Activated CD8-positive, alpha-beta memory T cell treated with anti-CD3 and anti-CD28 coated beads for 36 hours (primary cell): ENCODE data around the gene SRP72. TPM values are rescaled to one million over a fixed set of nuclear protein-coding genes. Genes with fewer than 3 reads are reported as not detected.

Experiments used
- CTCF ChIA-PET: fragments of 350-600 bp; sonication (Branson Sonifier 250); formaldehyde crosslinking; loops from one replicate; lab custom pipeline; 2021; ENCODE audit warnings: antibody characterized with exemption; lab: Charles Lee
- POLR2A ChIA-PET: fragments of 350-600 bp; sonication (Branson Sonifier 250); formaldehyde crosslinking; loops from one replicate; lab custom pipeline; 2021; ENCODE audit warnings: antibody characterized with exemption; lab: Charles Lee
- total RNA-seq, 2 experiments: library from RNA; stranded (reverse); gene quantifications; one replicate each; pipeline ENCODE4 v1.2.3, GENCODE V29; 2021

Gene SRP72
- total RNA-seq, 2 experiments from 2014 or later = 198 to 202 TPM

DNA sequence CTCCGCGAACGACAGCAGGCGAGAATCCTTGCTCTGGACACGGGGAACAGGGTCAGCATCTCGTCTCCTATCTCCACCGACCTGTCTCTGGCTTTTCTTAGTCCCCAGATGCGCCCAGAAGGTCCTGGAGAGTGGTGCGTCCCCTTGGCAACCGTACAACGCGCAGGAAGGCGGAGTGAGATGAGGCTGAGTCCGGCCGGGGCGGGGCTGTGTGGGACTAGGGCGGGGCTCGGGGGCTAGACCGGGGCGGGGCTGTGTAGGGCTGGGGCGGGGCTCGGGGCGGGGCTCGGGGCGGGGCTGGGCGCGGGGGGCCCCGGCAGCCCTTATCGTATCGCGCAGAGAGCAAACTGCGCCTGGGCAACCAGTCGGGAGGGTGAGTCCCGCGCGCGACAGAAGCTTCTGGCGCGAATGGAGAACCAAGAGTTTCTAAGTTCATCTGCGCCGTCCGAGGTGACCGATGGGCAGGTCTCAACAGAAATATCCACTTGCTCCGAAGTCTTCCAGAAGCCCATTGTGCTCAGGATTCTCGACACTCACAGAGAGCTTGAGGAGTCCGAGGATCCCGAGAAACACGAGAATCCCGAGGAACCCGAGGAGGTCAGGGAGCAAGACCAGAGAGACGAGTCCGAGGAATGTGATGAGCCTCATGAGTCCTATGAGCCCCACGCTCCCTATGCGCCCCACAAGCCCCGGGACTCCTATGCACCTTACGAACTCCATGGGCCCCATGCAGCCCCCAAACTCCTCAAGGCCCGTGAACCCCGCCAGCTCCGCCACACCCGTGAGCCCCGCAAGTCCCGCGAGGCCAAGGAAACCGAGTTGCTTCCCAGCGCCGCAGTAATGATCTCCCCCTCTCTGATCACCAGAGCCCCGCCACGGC lies 63.1 kb downstream of the SRP72 start:
- ChIA-PET POLR2A (no interaction called here), CTCF (interaction anchor here (2.0 kb wide), 1 partner anchor 14 kb away, joined by 8 read pairs; no protein-coding TSS in a partner anchor)

DNA sequence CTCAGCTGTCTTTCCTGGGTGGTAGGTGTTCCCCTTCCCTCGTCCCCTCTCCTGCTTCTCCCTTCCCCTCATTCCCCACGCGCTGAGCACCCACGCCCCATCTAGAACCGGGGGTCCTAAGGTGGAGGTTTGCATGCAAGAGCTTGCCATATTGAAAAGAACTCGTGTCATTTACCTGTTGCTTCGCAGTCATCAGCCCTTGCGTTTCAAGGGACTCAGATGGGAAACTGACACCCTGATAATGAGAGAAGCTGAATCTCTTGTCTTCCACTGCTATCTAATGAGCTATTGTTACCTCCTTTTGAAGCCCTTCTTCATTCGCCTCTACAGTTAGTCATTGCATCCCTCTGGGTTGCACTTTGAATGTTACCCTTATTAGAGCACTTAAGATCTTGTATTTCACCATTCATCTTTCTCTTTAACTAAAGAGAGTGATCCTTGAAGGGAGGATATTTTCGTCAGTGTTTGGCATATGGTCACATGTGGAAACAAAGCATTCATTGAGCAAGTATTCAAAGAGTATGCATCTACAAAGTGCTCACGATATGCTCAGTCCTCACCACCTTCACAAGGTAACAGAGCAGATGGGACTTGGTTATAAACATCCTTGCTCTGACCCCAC lies 63.8 kb downstream of the SRP72 start:
- ChIA-PET CTCF (interaction anchor here (2.0 kb wide), 1 partner anchor 13 kb away, joined by 8 read pairs; no protein-coding TSS in a partner anchor), POLR2A (no interaction called here)

DNA sequence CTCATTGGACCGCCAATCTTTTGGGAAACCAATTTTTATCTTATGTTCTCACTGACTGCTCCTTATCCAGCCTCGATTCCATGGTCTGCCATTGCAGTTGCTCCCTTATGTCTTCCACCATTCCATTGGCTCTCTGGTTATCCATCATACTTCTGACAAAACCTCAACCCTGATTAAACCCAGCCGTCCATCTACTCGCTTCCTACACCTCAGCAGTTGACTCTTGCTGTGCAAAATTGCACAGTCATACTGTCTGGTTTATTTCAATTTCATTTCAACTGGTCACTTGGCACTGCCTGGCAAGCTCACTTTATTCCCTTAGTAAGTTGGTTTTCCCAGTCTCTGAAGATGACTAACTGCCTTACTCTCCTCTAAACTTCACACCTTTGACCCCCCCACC lies 64.4 kb downstream of the SRP72 start:
- CTCF ChIA-PET = interaction anchor here (2.0 kb wide), 1 partner anchor 13 kb away, joined by 8 read pairs; no protein-coding TSS in a partner anchor
- POLR2A ChIA-PET = no interaction called here

DNA sequence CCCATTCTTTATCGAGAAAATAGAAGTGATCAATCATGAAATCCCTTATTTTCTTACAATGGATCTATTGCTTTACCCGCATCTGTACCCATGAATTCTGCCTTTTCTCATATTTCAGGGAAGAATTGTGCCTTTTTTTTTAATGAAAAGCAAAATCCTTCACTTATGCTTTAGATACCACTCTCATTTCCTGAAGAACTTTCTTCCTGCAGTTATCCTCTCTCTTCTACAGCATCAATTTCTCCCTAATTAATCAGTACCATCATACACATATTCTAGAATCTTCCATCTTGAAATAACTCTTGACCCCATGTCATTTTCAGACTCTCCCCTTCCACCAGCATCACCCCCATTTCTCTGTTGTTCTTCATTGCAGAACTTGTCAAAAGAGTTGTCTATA lies 64.8 kb downstream of the SRP72 start:
- POLR2A ChIA-PET = no interaction called here
- CTCF ChIA-PET = no interaction called here

DNA sequence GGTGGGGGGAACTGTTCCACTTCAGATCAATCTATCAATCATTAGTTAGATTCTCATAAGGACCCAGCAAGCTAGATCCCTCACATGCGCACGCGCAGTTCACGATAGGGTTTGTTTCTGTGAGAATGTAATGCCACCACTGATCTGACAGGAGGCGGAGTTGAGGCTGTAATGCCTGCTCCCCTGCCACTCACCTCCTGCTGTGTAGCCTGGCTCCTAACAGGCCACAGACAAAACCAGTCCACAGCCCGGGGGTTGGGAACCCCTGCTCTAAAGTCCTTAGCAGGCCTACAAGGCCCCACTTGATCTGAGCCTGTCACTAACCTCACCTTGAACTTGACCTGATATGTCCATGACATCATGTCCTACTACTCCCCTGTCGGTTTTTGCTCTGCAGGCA lies 68.5 kb downstream of the SRP72 start:
- ChIA-PET POLR2A (no interaction called here), CTCF (interaction anchor here (0.5 kb wide), 1 partner anchor 19 kb away, joined by 5 read pairs; no protein-coding TSS in a partner anchor)

DNA sequence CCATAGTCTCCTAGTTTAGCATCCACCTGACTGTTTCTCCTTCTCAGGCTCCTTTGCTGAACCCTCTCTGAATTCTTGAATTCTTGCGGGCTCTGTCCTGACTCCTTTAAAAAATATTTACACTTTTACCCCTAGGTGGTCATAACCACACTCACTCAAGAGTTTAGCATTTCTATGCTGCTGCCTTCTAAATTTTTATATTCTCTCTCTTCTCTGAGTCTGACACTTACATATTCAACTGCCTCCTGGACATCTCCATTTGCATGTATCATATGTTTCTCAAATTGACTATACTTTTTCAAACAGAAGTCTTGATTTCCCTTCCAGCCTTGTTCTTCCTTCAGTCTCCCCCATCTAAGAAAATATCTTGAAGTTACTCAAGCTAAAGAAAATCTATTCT lies 69.7 kb downstream of the SRP72 start:
- ChIA-PET CTCF (no interaction called here), POLR2A (no interaction called here)

DNA sequence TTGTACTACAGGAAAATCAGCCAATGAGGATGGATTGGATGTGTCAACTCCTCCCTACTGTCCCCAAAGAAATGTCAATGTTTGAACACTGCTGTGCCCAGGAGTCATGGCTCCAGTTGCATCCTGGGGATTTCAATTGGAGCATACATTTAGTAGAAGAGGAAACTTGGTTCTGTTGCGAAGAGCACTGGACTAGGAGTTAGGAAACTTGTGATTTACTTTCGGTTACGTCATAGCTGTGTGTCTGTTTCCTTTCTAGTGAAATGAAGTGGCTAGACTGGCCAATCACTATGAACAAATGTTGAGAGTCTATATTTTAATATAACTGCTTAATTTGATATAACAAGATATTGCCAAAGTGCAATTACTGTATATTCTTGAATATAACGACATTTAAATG lies 73.4 kb downstream of the SRP72 start:
- ChIA-PET CTCF (no interaction called here), POLR2A (no interaction called here)

DNA sequence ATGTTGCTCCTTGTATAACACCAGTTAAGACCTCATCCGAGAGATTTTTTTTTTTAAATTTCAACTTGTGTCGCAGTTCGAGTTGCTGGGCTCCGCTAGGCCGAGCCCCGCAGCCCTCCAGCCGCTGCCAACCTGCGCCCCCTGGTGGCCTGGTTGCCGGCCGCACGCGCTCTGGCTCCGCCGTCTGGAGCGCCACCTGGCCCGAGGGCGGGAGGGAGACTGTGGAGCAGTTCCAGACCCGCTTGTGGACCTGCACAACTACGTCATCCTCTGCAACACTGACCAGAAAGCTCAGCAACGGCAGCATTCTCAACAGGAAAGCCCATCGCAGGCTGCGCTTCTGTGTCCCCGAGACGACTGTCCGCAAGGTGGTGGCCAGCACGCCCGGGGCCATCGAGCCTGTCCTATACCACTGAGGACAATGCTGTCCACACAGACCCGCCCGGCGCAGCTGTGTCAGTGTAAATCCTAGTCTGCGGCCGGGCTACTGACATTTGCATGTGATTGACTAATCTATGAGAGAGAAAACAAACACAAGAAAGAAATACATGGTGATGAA lies 77.2 kb downstream of the SRP72 start:
- CTCF ChIA-PET = interaction anchor here (0.5 to 3.0 kb wide), 15 partner anchors 9 to 563 kb away, joined by 3 to 8 read pairs (median 3); partner anchors contain the start of genes PAICS and PPAT
- POLR2A ChIA-PET = interaction anchor here (0.6 kb wide), 1 partner anchor 282 kb away, joined by 4 read pairs; no protein-coding TSS in a partner anchor

DNA sequence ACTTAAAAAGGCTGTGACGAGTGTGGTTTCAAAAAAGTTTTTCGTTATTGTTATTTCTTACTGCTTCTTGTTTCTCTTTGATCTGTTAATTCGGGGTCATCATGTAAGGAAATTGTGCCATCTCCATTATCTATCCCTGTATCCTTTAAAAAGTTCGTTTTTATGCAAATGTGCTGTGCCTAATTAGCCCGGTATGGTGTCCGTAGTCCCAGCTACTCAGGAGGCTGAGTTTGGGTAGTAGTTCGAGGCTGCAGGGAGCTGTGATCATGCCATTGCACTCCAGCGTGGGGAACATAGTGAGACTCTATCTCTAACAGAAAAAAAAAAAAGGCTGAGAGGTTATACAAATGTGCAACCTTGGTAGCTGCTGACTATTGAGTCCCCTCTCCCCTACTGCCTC lies 83.2 kb downstream of the SRP72 start:
- ChIA-PET POLR2A (no interaction called here), CTCF (no interaction called here)

DNA sequence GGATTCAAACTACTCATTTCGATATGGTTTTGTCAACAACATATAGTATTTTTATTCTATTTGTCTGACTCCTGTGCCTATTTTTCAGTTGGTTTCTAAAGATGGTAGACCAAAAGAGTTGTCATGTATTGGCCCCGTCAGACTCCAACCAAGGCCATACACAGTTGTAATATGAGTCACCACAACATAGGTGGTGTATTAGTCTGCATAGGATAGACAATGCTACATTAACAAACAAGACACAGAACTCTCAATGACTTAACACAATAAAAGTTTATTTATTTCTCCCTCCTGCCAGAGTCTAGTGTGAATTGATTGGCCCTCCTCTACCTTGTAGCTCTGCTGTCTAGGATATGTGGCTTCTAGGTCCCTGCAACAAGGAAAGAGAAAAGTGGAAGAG lies 84.1 kb downstream of the SRP72 start:
- ChIA-PET POLR2A (no interaction called here), CTCF (no interaction called here)

DNA sequence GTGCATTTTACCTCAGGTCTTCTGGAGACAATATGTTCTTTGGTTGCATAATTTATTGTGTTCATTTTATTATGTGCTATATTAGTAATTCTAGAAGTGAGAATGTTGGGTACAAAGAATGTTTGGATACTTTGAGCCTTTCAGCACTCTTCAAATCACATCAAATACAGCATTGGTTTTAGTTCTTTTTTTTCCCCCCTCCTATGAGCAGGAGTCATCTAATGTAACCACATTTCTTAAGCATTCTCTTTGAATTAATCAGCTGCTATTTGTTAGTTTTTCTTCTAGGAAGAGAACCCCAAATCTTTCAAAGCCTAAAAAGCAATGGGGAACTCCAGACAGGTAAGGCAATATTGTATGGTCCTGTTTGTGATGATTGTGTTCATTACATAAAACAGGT lies 84.9 kb downstream of the SRP72 start:
- ChIA-PET CTCF (interaction anchor here (0.6 kb wide), 1 partner anchor 252 kb away, joined by 3 read pairs; no protein-coding TSS in a partner anchor), POLR2A (no interaction called here)

Other genes starting within 250 kb of the SRP72 start
- gene AASDH, start 80.1 kb upstream of the SRP72 start, total RNA-seq = 10 to 100 TPM; 10.5 to 12.0 TPM
- 10 to 100 TPM; 64.7 to 69.3 TPM for gene PPAT, start 32.0 kb upstream of the SRP72 start, total RNA-seq
- 100 to 1,000 TPM; 395 to 407 TPM for gene PAICS, start 31.4 kb upstream of the SRP72 start, total RNA-seq
- gene ARL9, start 38.2 kb downstream of the SRP72 start, total RNA-seq = under 1 TPM; 0.15 to 0.42 TPM
- 100 to 1,000 TPM; 146 to 151 TPM for gene HOPX, start 213.7 kb downstream of the SRP72 start, total RNA-seq